ENCODE data around the gene DOCK8. TPM values are rescaled to one million over a fixed set of nuclear protein-coding genes. Genes with fewer than 3 reads are reported as not detected.

DOCK8 gene
- total and polyA plus RNA-seq, 2 of the 4 experiments (the other 2 are of a cell fraction): not detected

DNA sequence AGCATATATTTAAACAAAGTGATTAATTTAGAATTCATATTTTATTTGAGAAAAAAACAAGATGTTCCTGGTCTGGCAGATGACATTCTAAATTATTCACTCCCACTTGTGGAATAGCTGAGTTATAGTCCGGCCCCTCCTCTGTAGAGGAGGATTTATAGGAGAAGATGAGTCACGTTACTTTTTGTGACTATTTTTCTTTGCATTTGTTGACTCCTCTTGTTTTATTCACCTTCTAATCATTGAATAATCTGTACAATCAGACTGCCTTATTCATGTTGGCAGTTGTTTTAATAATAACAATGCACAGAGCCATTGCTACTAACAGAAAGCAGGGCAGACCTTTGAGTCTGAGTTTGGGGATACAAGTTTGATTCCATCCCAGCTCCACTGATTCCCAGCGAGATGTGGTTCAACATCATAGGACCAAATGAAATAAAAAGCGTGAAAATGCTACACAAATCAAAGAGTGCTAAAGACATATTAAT, 23.2 kb downstream of the DOCK8 start:
- H4K8ac ChIP-seq (ENCODE audit: low read depth in 2 of 2, low read length in 2 of 2): no peak overlapping the region
- no peak overlapping the region for H2BK120ac ChIP-seq (ENCODE audit: low read depth, low read length)
- H2BK5ac ChIP-seq (ENCODE audit: low read depth, low read length, poor library complexity, severe bottlenecking): no peak overlapping the region
- TF ChIP-seq FOS (IDR thresholded peaks at IDR 0.05; ENCODE audit: low read depth, low read length) (no peak), POLR2A (IDR thresholded peaks at IDR 0.05; ENCODE audit: low read depth, low read length) (no peak), MAFK (IDR thresholded peaks at IDR 0.05; ENCODE audit: low read depth, low read length) (no peak), RAD21 (IDR thresholded peaks at IDR 0.05; ENCODE audit: low read length) (no peak), MXI1 (IDR thresholded peaks at IDR 0.05; ENCODE audit: borderline replicate concordance, low read depth, low read length) (no peak)
- no peak overlapping the region for H3K14ac ChIP-seq (replicated peaks; ENCODE audit: low read depth, low read length)
- no peak overlapping the region for H2AFZ ChIP-seq (replicated peaks; ENCODE audit: low read length, poor library complexity)
- no TSS peak for BruUV-seq (replicated peaks)
- H3K27ac ChIP-seq (ENCODE audit: insufficient read depth, low read length): no peak overlapping the region
- no peaks in the 10 kb centered on the region for H3K9me3 ChIP-seq (ENCODE audit: control insufficient read depth, insufficient read depth, low read length)
- no peak overlapping the region for H3K23ac ChIP-seq (ENCODE audit: low read depth, low read length)
- no peak overlapping the region for H2BK15ac ChIP-seq (ENCODE audit: low read depth, low read length)
- in situ Hi-C loops (cut with MboI; ENCODE audit: low sequenced_read_pairs): no loop called here
- POLR2A ChIA-PET (ENCODE audit: unreplicated experiment): no interaction called here
- H2AK5ac ChIP-seq (ENCODE audit: low read depth, low read length): no peak overlapping the region
- no peak overlapping the region for H2AK9ac ChIP-seq (replicated peaks; ENCODE audit: low read depth, low read length, poor library complexity)
- no peak overlapping the region for H3K56ac ChIP-seq (ENCODE audit: extremely low read depth, insufficient read depth, low read length)
- no peak overlapping the region for H4K5ac ChIP-seq (ENCODE audit: low read depth, low read length)
- no peak overlapping the region for H3K4me3 ChIP-seq (ENCODE audit: insufficient read depth, low read depth, low read length)
- no peak overlapping the region for H3K4ac ChIP-seq (ENCODE audit: low read depth, low read length)
- H3K27me3 ChIP-seq (ENCODE audit: control insufficient read depth, insufficient read depth, low read length): peaks cover 2% of the 10 kb centered on the region; the same call in 1 of the 2 replicates
- no peak overlapping the region for H3K4me2 ChIP-seq (ENCODE audit: low read depth, low read length)
- CTCF ChIA-PET: interaction anchor here (0.6 kb wide), 1 partner anchor 9 kb away, joined by 3 read pairs; no protein-coding TSS in a partner anchor
- H3K4me1 ChIP-seq (ENCODE audit: control insufficient read depth, insufficient read depth, low read length): no peaks in the 10 kb centered on the region
- intact Hi-C loops (cut with micrococcal nuclease): no loop called here
- no peak overlapping the region for H4K91ac ChIP-seq (ENCODE audit: insufficient read depth, low read depth, low read length)
- dilution Hi-C loops (cut with HindIII; ENCODE audit: low sequenced_read_pairs, unreplicated experiment): no loop called here
- H3K9me1 ChIP-seq (ENCODE audit: insufficient read depth, low read length): no peaks in the 10 kb centered on the region
- H2BK20ac ChIP-seq (ENCODE audit: low read depth, low read length): no peak overlapping the region
- no peaks in the 10 kb centered on the region for H4K20me1 ChIP-seq (ENCODE audit: insufficient read depth, low read length)
- DNase-seq (no peak), ATAC-seq (ENCODE audit: low read depth) (no peak)
- no peaks in the 10 kb centered on the region for H3K36me3 ChIP-seq (ENCODE audit: control insufficient read depth, insufficient read depth, low read length)
- H3K18ac ChIP-seq (ENCODE audit: low read depth, low read length): no peak overlapping the region
- H3K79me1 ChIP-seq (ENCODE audit: low read depth in 1 of 2, low read length in 2 of 2): no peaks in the 10 kb centered on the region
- no CpG with 5 or more reads among the region's 4 CpGs for WGBS, 2 experiments (ENCODE audit: extremely low coverage in 2 of 2, insufficient read length in 1 of 2)
- H3K9ac ChIP-seq (ENCODE audit: low read depth, low read length): no peak overlapping the region
